Rectal smooth muscle tissue (tissue), 1 donor: Measurements from ENCODE around the gene MAST4.

ENCODE experiments used
- H3K27ac ChIP-seq: one replicate; pipeline ENCODE4 v1.7.0; 2013; ENCODE audit warnings: low read depth, low read length, inconsistent platforms
- H3K27me3 ChIP-seq: one replicate; pipeline ENCODE4 v1.7.0; 2013; ENCODE audit warnings: low read length; ENCODE audit not compliant: control insufficient read depth, insufficient read depth
- H3K36me3 ChIP-seq: one replicate; pipeline ENCODE4 v1.7.0; 2013; ENCODE audit warnings: low read length; ENCODE audit not compliant: control insufficient read depth, insufficient read depth
- H3K4me1 ChIP-seq: one replicate; pipeline ENCODE4 v1.7.0; 2013; ENCODE audit warnings: low read length; ENCODE audit not compliant: control insufficient read depth, insufficient read depth
- H3K4me3 ChIP-seq: one replicate; pipeline ENCODE4 v1.7.0; 2013; ENCODE audit warnings: low read length
- H3K9ac ChIP-seq: one replicate; pipeline ENCODE4 v1.7.0; 2013; ENCODE audit warnings: low read length

Gene MAST4

DNA sequence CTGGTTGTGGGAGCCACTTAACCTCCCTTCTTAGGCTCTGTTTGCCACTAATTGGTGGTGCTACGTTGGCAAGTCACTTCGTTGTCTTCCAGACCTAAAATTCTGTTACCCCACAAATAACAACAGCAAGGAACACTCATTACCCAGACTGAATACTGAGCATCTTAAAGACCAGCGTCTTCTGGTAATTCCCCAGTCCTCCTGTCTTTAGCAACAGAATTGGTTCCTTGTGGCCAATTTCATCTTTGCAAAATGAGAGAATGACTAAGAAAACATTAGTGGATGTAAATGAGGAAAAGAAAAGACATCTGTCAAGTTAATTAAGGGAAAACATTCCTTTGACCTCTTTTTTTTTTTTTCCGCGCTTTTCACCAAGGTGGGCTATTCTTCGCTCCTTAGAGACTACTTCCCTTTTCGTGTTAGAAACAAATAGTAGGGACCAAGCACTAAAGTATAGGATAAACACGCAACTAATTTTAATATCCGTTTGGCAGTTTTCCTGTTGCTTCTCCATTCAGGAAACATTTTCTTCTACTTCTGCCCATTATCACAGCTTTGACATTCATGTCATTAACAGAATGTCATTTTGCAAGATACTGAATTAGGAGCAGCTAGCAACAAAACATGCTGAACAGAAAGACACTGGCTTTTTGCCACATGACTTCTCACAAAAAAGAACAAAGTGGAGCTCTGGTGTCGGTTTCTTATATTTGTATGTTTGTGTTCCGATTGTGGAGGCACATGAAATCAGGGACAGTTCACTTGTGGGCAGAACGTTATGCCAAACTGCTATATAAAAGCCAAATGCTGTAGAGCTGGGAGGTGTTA is 446.2 kb downstream of the MAST4 start:
- Histone ChIP-seq H3K27ac (no peak overlapping the region), H3K9ac (no peak overlapping the region), H3K4me1 (no peaks in the 10 kb centered on the region), H3K4me3 (no peak overlapping the region), H3K27me3 (no peaks in the 10 kb centered on the region), H3K36me3 (no peaks in the 10 kb centered on the region)

DNA sequence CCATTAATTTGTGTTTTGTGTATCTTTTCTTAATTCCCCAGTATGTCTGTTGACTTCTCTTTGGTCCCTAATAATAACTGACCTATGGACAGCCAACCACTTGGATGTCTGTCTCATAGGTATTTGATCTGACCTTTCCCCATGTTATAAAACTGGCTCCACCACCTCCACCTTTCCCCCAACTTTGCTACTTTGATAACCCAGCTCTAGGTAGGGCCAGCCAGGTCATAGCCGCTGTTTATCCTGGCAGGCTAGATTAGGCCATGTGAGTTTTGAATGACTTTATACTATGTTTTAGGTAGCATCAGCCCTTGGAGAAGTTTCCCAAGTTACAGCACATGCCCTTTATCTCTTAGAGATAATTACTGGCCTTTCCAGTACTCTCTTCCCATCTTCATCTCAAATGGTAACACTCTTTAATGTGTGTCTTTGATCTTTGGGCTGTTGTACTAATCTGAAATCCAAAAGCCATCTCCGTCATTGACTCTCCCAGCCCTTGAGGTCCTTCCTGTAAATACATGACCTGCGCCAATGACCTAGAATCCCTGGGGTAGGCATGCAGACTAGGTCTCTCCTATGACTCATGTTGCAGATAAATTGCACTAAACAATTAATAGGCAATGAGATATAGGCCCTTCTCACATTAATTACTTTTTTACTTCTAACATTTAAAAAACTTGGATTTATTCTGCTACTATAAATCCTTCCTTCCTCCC is 447.8 kb downstream of the MAST4 start:
- no peaks in the 10 kb centered on the region for H3K36me3 ChIP-seq
- H3K9ac ChIP-seq: no peak overlapping the region
- H3K27me3 ChIP-seq: no peaks in the 10 kb centered on the region
- H3K27ac ChIP-seq: no peak overlapping the region
- no peak overlapping the region for H3K4me3 ChIP-seq
- H3K4me1 ChIP-seq: no peaks in the 10 kb centered on the region

DNA sequence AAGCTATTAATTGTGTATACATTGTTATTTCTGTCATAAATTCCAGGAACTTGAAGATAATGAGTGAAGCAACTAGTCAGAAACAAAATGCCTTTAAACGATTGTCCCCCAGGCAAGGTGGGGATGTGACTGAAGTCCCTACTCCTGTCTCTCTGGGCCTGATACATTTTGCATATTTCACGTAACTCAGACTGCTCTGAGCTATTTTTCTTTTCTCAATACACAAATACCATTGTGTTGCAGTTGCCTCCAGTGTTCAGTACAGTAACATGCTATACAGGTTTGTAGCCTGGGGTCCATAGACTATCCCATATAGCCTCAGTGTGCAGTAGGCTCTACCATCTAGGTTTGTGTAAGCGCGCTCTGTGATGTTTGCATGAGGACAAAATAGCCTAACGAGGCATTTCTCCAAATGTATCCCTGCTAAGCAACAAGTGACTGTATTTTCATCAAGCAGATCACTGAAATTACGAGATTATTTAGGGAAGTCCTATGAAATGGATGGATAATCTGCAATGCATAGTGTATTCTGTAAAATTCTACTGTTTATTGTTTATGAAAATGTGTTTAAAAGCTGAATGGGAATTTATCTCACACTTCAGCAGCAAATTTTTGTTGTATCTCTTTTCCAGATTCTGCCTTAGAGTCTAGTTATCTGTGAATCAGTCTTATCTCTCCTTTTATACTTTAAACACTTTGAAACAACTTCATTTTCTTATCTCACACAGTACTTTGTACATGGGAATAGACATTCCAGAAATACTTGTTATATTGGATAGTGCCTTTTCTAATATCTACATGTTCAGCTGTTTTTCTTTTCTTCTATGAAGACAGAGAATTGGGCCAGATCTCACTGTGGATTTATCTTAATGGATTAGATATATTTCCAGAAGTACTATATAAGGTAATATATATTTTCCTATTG is 449.9 kb downstream of the MAST4 start:
- Histone ChIP-seq H3K9ac (no peak overlapping the region), H3K4me1 (no peaks in the 10 kb centered on the region), H3K4me3 (no peak overlapping the region), H3K27ac (no peak overlapping the region), H3K27me3 (no peaks in the 10 kb centered on the region), H3K36me3 (no peaks in the 10 kb centered on the region)

DNA sequence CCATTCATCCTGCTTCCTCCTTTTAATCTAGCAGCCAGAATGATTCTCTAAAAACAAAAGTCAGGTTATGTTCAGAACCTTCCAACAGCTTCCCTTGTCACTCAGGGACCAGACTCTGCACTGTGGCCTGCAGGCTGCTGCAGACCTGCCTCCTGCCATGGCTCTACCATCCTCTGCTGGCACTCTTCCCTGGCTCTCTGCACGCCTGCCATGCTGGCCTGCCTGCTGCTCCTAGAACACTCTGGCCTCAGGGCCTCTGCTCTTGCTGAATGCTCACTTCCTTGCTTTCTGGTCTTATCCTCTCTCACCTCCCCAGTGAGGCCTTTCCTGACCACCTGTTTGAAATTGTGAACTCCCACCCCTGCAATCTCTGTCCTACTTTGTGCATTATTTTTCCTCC is 451.0 kb downstream of the MAST4 start:
- H3K27me3 ChIP-seq: no peaks in the 10 kb centered on the region
- H3K9ac ChIP-seq: no peak overlapping the region
- no peak overlapping the region for H3K27ac ChIP-seq
- H3K4me1 ChIP-seq: no peaks in the 10 kb centered on the region
- H3K4me3 ChIP-seq: no peak overlapping the region
- H3K36me3 ChIP-seq: no peaks in the 10 kb centered on the region

DNA sequence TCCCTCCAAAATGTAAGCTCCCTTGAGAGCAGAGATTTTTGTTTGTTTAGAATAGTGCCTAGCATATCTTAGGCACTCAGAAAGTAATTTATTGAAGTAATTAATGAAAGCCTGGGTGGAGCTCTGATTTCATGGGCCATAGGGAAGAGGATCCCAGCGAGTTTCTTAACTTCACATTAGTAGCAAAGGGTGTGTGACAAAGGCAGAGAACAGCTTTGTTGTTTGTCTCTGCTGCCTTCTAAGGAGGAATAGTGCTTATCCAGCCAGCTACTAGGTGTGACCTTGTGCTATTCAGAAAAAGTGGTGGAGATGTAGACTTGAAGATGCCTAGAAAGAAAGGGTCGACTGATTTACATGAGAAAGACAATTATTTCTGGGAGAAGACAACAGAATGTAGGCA is 451.4 kb downstream of the MAST4 start:
- H3K4me3 ChIP-seq: no peak overlapping the region
- no peak overlapping the region for H3K27ac ChIP-seq
- H3K4me1 ChIP-seq: no peaks in the 10 kb centered on the region
- no peaks in the 10 kb centered on the region for H3K36me3 ChIP-seq
- no peaks in the 10 kb centered on the region for H3K27me3 ChIP-seq
- no peak overlapping the region for H3K9ac ChIP-seq

DNA sequence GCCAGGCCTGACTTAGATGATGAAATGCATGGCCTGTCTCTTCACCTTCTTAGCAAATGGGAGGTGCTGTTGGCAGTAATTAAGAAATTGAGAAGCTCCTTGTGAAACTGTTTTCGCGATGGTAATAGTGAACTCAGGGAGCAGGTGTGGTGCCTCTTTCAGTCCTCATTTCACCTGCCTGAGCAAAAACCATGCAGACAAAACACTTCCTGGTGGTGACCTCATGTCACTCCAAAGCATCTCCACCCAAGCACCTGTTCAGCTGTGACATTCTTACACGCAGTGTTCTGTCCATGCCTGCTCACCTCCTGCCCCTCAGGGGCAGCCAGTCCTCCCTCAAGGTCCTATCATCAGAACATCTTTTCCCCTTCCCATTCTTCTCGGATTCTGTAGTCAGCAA is 453.9 kb downstream of the MAST4 start:
- no peaks in the 10 kb centered on the region for H3K4me1 ChIP-seq
- H3K27me3 ChIP-seq: no peaks in the 10 kb centered on the region
- no peak overlapping the region for H3K27ac ChIP-seq
- no peaks in the 10 kb centered on the region for H3K36me3 ChIP-seq
- no peak overlapping the region for H3K9ac ChIP-seq
- no peak overlapping the region for H3K4me3 ChIP-seq

DNA sequence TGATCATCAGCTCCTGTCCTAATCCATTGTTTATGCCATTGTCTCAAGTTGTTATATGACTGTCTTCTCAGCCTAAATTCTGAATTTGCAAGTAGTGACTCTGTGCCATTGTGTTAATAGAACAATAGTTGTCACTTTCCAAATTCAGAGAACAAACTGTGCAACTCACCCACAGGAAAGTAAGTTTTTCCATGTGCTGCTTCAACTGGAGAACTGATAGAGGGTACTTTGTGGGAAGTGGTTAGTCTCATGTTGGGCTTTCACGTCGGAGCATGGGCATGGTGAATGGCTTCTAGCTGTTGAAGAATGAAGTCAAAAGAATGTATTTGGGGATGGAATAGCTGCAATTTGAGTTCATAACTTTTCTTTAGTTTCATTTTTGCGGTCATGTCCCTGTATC is 454.4 kb downstream of the MAST4 start:
- no peaks in the 10 kb centered on the region for H3K4me1 ChIP-seq
- no peak overlapping the region for H3K4me3 ChIP-seq
- no peaks in the 10 kb centered on the region for H3K27me3 ChIP-seq
- no peaks in the 10 kb centered on the region for H3K36me3 ChIP-seq
- no peak overlapping the region for H3K9ac ChIP-seq
- H3K27ac ChIP-seq: no peak overlapping the region

DNA sequence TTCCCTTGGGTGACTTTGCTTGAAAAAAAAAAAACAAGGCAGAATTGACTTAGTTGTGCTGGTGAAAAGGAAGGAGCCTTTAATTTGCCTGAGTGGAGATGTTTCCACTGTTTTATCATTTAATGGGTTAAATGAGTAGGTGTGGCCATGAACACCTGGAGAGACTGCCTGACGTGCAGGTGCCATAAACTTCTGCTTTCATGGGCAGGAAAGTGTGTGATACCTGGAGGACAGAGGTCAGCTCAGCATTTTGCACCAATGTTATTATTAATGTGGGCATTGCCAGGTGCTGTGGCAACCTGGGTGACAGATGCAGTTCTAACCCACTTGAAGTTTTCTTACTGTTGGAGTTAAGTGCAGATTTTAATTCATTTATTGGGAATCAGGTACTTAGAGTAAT is 455.0 kb downstream of the MAST4 start:
- H3K9ac ChIP-seq: no peak overlapping the region
- H3K4me3 ChIP-seq: no peak overlapping the region
- H3K27me3 ChIP-seq: no peaks in the 10 kb centered on the region
- H3K4me1 ChIP-seq: no peaks in the 10 kb centered on the region
- no peaks in the 10 kb centered on the region for H3K36me3 ChIP-seq
- H3K27ac ChIP-seq: no peak overlapping the region

DNA sequence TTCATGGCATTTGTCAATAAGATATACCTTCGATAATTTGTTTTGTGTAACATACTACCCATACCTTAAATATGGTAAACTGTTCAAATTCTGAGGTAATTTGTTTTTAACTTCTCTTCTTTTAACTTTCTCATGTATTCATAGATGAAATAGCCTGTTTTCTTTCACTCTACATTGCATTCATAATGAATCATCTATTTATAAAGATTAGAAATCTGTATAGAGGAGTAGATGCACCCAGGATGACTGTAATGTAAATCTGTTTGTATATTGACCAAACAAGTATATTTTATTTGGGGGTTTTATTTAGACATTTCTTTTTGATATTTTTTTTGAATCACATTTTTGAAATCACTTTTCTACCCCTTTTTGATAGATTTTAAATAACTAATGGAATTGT is 455.8 kb downstream of the MAST4 start:
- no peaks in the 10 kb centered on the region for H3K27me3 ChIP-seq
- no peaks in the 10 kb centered on the region for H3K4me1 ChIP-seq
- no peak overlapping the region for H3K27ac ChIP-seq
- H3K36me3 ChIP-seq: no peaks in the 10 kb centered on the region
- H3K4me3 ChIP-seq: no peak overlapping the region
- H3K9ac ChIP-seq: no peak overlapping the region

DNA sequence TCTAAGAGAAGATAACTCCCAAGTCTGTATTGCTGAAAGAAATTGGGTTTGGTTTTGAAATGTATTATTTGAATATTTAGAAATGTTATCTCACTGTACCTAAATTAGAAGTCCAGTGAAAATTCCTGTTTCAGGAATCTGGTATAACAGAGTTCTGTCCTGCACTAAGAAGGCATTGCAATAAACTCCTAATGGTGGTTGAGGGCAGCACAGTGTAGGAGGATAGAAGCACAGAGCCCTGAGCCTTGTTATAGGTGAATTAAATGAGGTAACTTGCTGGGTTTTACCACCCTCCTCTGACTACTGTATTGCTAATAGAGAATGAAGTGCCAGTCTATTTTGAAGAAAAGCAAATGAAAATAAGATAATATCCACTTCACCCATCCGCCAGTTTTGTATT is 457.0 kb downstream of the MAST4 start:
- H3K4me1 ChIP-seq: no peaks in the 10 kb centered on the region
- no peak overlapping the region for H3K27ac ChIP-seq
- no peak overlapping the region for H3K4me3 ChIP-seq
- H3K36me3 ChIP-seq: no peaks in the 10 kb centered on the region
- H3K27me3 ChIP-seq: no peaks in the 10 kb centered on the region
- no peak overlapping the region for H3K9ac ChIP-seq

DNA sequence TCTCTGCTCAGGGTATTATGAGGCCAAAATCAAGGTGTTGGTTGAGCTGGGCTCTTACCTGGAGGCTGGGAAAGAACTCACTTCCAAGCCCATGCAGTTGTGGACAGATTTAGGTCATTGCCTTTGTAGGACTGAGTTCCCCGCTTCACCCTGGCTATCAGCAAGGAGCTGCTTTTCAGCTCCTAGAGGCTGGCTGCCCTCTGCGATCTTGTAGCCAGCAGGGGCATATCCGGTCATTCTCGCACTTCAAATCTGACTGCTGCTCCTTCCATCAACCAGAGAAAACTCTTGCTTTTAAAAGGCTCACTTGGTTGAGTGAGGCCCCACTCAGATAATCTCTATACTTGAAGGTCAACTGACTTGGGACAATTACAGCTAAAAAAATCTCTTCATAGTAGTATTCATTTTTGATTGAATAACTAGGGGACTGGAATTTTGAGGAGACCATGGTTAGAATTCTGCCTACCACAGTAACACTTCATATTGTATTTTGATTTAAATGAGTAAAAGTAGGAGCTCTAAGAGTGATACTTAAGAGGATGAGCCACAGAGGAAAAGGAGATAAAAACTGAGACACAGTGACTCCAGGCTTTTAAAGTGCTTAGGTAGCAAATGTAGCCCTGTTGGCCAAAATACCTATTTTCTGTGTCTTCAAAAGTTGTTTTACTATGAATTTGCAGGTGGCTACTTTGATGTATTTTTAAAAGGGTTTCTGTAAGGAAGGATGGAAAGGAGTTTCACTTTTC is 463.0 kb downstream of the MAST4 start:
- Histone ChIP-seq H3K4me1 (no peaks in the 10 kb centered on the region), H3K27me3 (no peaks in the 10 kb centered on the region), H3K4me3 (no peak overlapping the region), H3K27ac (no peak overlapping the region), H3K9ac (no peak overlapping the region), H3K36me3 (no peaks in the 10 kb centered on the region)
